PC-3 (cell line): ENCODE data around the gene TMEM131. TPM values are rescaled to one million over a fixed set of nuclear protein-coding genes. Genes with fewer than 3 reads are reported as not detected.

Experiments
- ATAC-seq: fragments of 200-7000 bp; cut with Tn5 transposase; 2 replicates; pipeline ENCODE4 v1.9.1; 2020; ENCODE audit warnings: mild to moderate bottlenecking, moderate library complexity
- BruUV-seq: library from RNA; stranded (reverse); fragments of 400-500 nt; replicated peaks from 2 replicates; lab custom pipeline; 2021; lab: Mats Ljungman, UMichigan
- CTCF ChIA-PET: fragments of 300-600 bp; sonication (Branson Sonifier 250); formaldehyde crosslinking; loops from one replicate; lab custom pipeline; 2022; ENCODE audit warnings: antibody characterized with exemption; lab: Charles Lee
- POLR2A ChIA-PET: fragments of 300-600 bp; sonication (Branson Sonifier 250); formaldehyde crosslinking; loops from one replicate; lab custom pipeline; 2022; ENCODE audit warnings: antibody characterized with exemption; ENCODE audit not compliant: unreplicated experiment; lab: Charles Lee
- DNase-seq: peaks from one replicate; pipeline ENCODE4 v3.0.0-alpha.2; 2015
- H2AFZ ChIP-seq: fragments of 300-600 bp; sonication (generic); 2 replicates; pipeline ENCODE4 v1.6.0; 2016; ENCODE audit warnings: antibody characterized with exemption, low read length
- H3F3A ChIP-seq: fragments of 300-600 bp; sonication (generic); one replicate; pipeline ENCODE4 v1.6.0; 2017; ENCODE audit warnings: antibody characterized with exemption, low read length, control low read depth, mild to moderate bottlenecking; ENCODE audit not compliant: unreplicated experiment
- H3K27ac ChIP-seq: fragments of 300-600 bp; sonication (generic); 2 replicates; pipeline ENCODE4 v1.5.1; 2016; ENCODE audit warnings: mild to moderate bottlenecking, low read length
- H3K27me3 ChIP-seq: fragments of 300-600 bp; sonication (generic); 2 replicates; pipeline ENCODE4 v1.6.1; 2016; ENCODE audit warnings: low read length, mixed read lengths
- H3K36me3 ChIP-seq: fragments of 300-600 bp; sonication (generic); 2 replicates; pipeline ENCODE4 v1.6.1; 2016; ENCODE audit warnings: low read depth, mixed run types, low read length, mixed read lengths
- H3K4me1 ChIP-seq: fragments of 300-600 bp; sonication (generic); 2 replicates; pipeline ENCODE4 v1.5.1; 2016; ENCODE audit warnings: low read length; ENCODE audit not compliant: insufficient read depth
- H3K4me2 ChIP-seq: fragments of 300-600 bp; sonication (generic); 2 replicates; pipeline ENCODE4 v1.6.0; 2016; ENCODE audit warnings: low read length
- H3K4me3 ChIP-seq: fragments of 300-600 bp; sonication (generic); 2 replicates; pipeline ENCODE4 v1.5.1; 2016; ENCODE audit warnings: mild to moderate bottlenecking, low read length, mixed read lengths
- H3K79me2 ChIP-seq: fragments of 300-600 bp; sonication (generic); 2 replicates; pipeline ENCODE4 v1.6.1; 2017; ENCODE audit warnings: low read length, mixed read lengths
- H3K9ac ChIP-seq: fragments of 300-600 bp; sonication (generic); 2 replicates; pipeline ENCODE4 v1.6.0; 2016; ENCODE audit warnings: mild to moderate bottlenecking, low read length
- H3K9me2 ChIP-seq: fragments of 300-600 bp; sonication (generic); replicated peaks from 2 replicates; pipeline ENCODE4 v1.6.1; 2016; ENCODE audit warnings: mixed run types, low read length, mixed read lengths
- H3K9me3 ChIP-seq: fragments of 300-600 bp; sonication (generic); 2 replicates; pipeline ENCODE4 v1.6.1; 2016; ENCODE audit warnings: low read length, mixed read lengths
- H4K20me1 ChIP-seq: fragments of 300-600 bp; sonication (generic); 2 replicates; pipeline ENCODE4 v1.6.1; 2016; ENCODE audit warnings: low read length, mixed read lengths
- CTCF ChIP-seq: fragments of 300-600 bp; sonication (generic); conservative IDR thresholded peaks from 2 replicates; pipeline ENCODE4 v1.5.1; 2017; ENCODE audit warnings: antibody characterized with exemption, low read depth, mild to moderate bottlenecking, low read length
- EZH2 ChIP-seq: fragments of 300-600 bp; sonication (generic); IDR thresholded peaks from one replicate; pipeline ENCODE4 v1.6.1; 2017; ENCODE audit warnings: antibody characterized with exemption, mild to moderate bottlenecking, low read length; ENCODE audit not compliant: unreplicated experiment
- EZH2phosphoT487 ChIP-seq: fragments of 300-600 bp; sonication (generic); IDR thresholded peaks from 2 replicates; pipeline ENCODE4 v1.6.1; 2018; ENCODE audit warnings: mild to moderate bottlenecking, antibody characterized with exemption, low read length, borderline replicate concordance
- intact Hi-C: fragments of 100-400 bp; cut with micrococcal nuclease; formaldehyde crosslinking; loops from 2 replicates; pipeline ENCODE4 v1.9.0; 2023
- total RNA-seq: library from RNA; depleted of rRNA; stranded (reverse); fragments of >200 nt; gene quantifications from 2 replicates; pipeline ENCODE4 v1.2.3, GENCODE V29; 2014

The TMEM131 gene
- total RNA-seq, 1 experiment from 2014 or later: 21.1 TPM

GRCh38 chr2:97785818-97786217 is 209.9 kb downstream of the TMEM131 start:
- TF ChIP-seq CTCF (no peak), EZH2phosphoT487 (no peak), EZH2 (no peak)
- H3K36me3 ChIP-seq: peaks cover 2% of the 10 kb centered on the region; the same call in 1 of the 2 replicates
- H2AFZ ChIP-seq: no peak overlapping the region
- intact Hi-C loops: no loop called here
- H4K20me1 ChIP-seq: no peaks in the 10 kb centered on the region
- BruUV-seq: no TSS peak
- no peaks in the 10 kb centered on the region for H3K9me2 ChIP-seq
- H3K4me2 ChIP-seq: no peak overlapping the region
- peaks cover 5% of the 10 kb centered on the region; the same call in 1 of the 2 replicates for H3K4me1 ChIP-seq
- CTCF ChIA-PET: no interaction called here
- no peak for DNase-seq
- no peak overlapping the region for H3K27ac ChIP-seq
- ATAC-seq: no peak
- no peak overlapping the region for H3K4me3 ChIP-seq
- H3K9me3 ChIP-seq: no peaks in the 10 kb centered on the region
- H3K79me2 ChIP-seq: no peaks in the 10 kb centered on the region
- POLR2A ChIA-PET: no interaction called here
- no peaks in the 10 kb centered on the region for H3K27me3 ChIP-seq
- no peak overlapping the region for H3K9ac ChIP-seq
- H3F3A ChIP-seq: no peaks in the 10 kb centered on the region

GRCh38 chr2:97784953-97785352 is 210.8 kb downstream of the TMEM131 start:
- peak; percentile 20; the same call in 1 of the 2 replicates for ATAC-seq
- CTCF ChIA-PET: no interaction called here
- POLR2A ChIA-PET: no interaction called here

More at GRCh38 chr2:97784953-97785352, 210.8 kb downstream of the TMEM131 start:
- intact Hi-C loops: no loop called here
- Histone ChIP-seq H2AFZ (no peak overlapping the region), H3K4me1 (peaks cover 5% of the 10 kb centered on the region; the same call in 1 of the 2 replicates), H3K27me3 (no peaks in the 10 kb centered on the region), H3K9me2 (no peaks in the 10 kb centered on the region), H4K20me1 (no peaks in the 10 kb centered on the region), H3K9ac (no peak overlapping the region), H3K4me3 (no peak overlapping the region), H3K36me3 (0 out of 2 replicates have a peak, but pooled peaks cover 2% of the 10 kb centered on the region), H3F3A (no peaks in the 10 kb centered on the region), H3K9me3 (no peaks in the 10 kb centered on the region), H3K79me2 (no peaks in the 10 kb centered on the region), H3K27ac (no peak overlapping the region), H3K4me2 (no peak overlapping the region)
- no TSS peak for BruUV-seq
- no peak for TF ChIP-seq CTCF
- no peak for TF ChIP-seq EZH2phosphoT487
- no peak for TF ChIP-seq EZH2
- DNase-seq: no peak
